ENCODE measurements around the gene CXXC1. TPM values are rescaled to one million over a fixed set of nuclear protein-coding genes. Genes with fewer than 3 reads are reported as not detected.
"Not testable (repeated sequence)": the region's sequence is repeated elsewhere in the genome, so short reads cannot be mapped to it uniquely, and the experiment has no call there.

CXXC1 gene
- total RNA-seq, 1 experiment from 2014 or later: 35.6 TPM

GRCh38 chr18:50297621-50298442, 10.3 kb upstream of the CXXC1 start:
- peak; percentile 64 for DNase-seq (ENCODE audit: low read depth)

- no peak for DNase-seq (ENCODE audit: low read depth)
Measured at GRCh38 chr18:50293039-50293438, 5.5 kb upstream of the CXXC1 start.

DNA sequence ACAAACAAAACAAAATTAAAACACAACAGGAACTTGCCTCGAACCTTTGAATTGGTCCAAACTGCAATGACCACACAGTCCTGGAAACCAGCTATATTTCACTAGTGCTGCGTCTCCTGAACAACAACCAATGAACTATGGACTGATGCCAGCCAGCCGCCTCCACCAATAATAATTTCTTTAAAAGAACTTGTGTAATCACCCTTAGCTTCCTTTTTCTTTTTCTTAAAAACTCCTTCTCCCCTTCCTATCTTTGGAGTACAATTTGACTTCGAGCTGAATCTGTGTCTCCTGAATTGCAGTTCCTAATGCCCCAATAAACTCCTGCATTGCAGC, 1.6 kb upstream of the CXXC1 start:
- DNase-seq (ENCODE audit: low read depth): no peak

DNA sequence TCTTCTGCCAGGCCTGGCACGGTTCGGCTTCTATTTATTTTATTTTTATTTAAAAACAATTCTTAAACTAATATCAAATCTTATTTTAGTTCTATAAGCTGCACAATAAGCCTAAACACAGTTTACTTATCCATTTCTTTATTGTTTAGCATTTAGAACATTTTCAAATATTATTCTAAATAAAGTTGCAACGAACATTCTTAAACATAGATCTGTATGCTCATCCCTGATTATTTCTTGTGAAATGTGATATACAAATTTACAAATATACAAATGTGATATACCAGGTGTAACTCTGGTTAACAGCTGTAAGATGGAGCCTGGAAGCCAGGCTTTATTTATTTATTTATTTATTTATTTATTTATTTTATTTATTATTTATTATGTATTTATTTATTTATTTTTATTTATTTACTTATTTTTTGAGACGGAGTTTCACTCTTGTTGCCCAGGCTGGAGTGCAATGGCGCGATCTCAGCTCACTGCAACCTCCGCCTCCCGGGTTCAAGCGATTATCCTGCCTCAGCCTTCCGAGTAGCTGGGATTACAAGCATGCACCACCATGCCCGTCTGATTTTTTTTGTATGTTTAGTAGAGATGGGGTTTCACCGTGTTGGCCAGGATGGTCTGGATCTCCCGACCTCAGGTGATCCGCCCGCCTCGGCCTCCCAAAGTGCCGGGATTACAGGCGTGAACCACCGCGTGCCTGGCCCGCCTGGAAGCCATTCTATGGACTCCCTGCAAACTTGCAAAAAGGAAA, 1.0 kb upstream of the CXXC1 start:
- not testable (repeated sequence) for DNase-seq (ENCODE audit: low read depth)

DNA sequence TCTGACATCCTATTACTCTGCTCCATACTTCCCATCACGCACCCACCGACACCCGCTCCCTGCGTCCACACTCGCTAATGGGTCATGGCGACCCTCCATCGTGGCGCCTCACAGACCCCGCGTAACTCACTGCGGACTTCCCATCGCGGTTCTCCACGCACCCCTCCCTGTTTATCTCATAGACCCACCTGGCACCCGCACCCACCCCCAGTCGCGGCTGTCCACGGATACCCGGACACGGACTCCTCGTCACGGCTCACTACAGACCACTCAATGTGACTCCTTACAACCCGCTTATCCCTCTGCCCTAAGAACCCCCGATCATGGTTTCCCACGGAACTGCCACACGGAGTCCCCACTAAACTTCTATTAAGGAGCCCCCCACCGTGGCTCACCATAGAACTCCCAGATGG, 458 bp downstream of the CXXC1 start:
- DNase-seq (ENCODE audit: low read depth): no peak

- DNase-seq (ENCODE audit: low read depth): peak; percentile 66
Measured at GRCh38 chr18:50286391-50287027, 983 bp downstream of the CXXC1 start.

- no peak for DNase-seq (ENCODE audit: low read depth)
Measured at GRCh38 chr18:50285631-50286321, 1.7 kb downstream of the CXXC1 start.

GRCh38 chr18:50285071-50285470, 2.4 kb downstream of the CXXC1 start:
- DNase-seq (ENCODE audit: low read depth): no peak

- DNase-seq (ENCODE audit: low read depth): peak; percentile 85
Measured at GRCh38 chr18:50284255-50284885, 3.1 kb downstream of the CXXC1 start.

GRCh38 chr18:50283469-50284209, 3.9 kb downstream of the CXXC1 start:
- no peak for DNase-seq (ENCODE audit: low read depth)

- no peak for DNase-seq (ENCODE audit: low read depth)
Measured at GRCh38 chr18:50282521-50283335, 4.8 kb downstream of the CXXC1 start.

DNA sequence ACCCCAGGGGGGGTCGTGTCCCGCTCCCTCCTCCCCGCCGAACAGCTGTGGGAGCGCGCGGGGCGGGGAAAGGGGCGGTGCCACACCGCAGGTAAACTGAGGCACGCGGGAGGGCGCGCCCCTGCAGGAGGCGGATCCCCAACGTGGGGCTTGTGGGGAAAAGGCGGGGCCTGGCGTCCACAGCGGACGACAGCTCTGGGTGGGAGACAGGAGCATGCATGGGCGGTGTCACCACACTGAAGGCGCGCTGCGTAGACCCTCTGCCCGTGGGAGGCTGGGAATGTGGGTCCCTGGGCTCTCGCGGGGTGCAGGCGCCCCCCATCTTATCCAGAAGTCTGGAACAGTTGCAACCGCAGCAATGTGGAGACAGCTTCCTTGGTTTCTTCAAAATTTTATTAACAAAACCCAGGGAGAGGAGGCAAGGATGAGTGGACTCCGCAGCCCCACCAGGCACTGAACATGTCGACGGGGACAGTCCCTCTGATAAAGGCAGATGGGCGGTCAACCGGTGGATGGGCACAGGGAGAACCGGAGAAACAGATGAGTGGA, 5.4 kb downstream of the CXXC1 start:
- DNase-seq (ENCODE audit: low read depth): no peak

GRCh38 chr18:50281295-50281971, 6.1 kb downstream of the CXXC1 start, which contains the start of gene MBD1:
Gene MBD1 (minus strand): TSS chr18:50281523. CDS start chr18:50279992, 1,531 bp downstream.
- DNase-seq (ENCODE audit: low read depth): peak; percentile 98

DNA sequence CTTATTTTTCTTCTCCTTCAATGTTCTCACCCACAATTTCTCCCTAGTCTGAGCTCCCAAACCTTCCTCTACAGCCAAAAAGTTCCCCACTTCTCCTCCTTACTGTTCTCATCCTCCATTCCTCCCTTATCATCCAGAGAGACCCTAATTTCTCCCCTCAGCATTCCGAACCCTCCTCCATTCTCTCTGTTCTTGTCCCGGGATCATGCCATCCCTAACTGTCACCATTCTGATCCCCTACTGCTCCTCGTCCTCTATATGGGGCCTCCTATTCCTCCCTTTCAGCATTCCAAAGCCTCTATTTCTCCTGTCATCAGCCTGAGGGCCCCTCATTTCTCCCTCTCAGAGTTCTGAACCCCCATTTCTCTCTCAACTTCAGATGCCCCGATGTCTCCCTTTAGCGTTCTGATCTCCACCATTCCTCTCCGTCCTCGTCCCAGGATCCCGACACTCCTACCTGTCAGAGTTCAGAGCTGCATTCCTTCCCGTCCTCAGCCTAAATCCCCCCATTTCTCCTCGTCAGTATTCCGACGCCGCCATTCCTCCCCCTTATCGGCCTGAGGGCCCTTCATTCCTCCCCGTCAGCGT, 6.7 kb downstream of the CXXC1 start:
- no peak for DNase-seq (ENCODE audit: low read depth)

DNA sequence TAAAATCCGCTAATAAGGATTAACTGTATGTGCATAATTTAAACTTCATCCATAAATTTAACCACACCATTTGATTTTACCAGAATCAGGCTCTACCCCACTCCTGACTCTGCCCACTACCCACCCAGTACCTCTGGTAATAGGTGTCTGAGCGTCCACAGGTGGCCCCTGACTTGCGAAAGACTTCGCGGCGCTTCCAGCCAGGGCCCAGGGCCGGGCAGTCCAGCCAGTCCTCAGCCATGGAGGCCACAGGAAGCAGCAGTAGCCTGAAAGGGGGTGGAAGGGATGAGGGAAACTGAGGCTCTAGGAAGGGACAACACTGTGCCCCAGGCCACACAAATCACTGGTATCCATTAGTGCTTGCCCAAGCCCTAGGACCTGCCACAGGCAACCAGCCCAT, 7.7 kb downstream of the CXXC1 start:
- DNase-seq (ENCODE audit: low read depth): no peak

DNA sequence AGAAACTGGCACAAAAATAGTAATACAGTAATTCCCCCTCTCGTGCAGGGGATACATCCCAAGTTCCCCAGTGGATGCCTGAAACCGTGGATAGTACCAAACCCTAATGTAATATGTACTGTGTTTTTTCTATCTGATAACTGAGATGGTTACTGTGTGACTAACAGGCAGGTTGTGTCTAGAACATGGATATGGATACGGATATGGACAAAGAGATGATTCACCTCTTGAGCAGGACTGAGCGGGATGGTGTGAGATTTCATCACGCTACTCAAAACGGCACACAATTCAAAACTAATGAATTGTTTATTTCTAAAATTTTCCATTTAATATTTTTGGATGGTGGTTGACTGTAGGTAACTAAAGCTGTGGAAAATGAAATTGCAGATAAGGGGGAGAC, 9.6 kb downstream of the CXXC1 start:
- peak; percentile 33 for DNase-seq (ENCODE audit: low read depth)

DNA sequence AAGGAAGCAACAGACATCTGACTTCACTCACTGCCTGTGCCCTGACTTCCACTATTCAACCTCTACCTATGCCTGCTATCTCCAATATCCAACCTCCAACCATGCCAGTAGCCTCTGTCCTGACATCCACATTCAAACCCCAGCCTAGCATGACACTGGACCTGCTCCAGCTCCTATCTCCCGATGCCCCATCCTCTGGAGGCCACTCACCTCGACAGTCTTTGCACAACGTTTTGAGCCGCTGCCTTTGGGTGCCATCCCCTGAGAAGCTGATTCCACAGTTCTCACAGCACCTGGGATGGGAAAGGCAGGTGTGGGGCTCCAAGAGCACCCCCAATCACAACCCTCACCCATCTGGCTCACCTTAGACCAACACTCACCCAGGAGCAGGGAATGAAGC, 11.0 kb downstream of the CXXC1 start:
- no peak for DNase-seq (ENCODE audit: low read depth)

GRCh38 chr18:50275503-50276036, 11.9 kb downstream of the CXXC1 start:
- DNase-seq (ENCODE audit: low read depth): no peak

Measured in Daoy (cell line).